H1 (cell line): ENCODE results near the gene HEATR9. TPM values are rescaled to one million over a fixed set of nuclear protein-coding genes. Genes with fewer than 3 reads are reported as not detected.

Source experiments
- CTCF ChIA-PET: fragments of 300-600 bp; sonication (Branson Sonifier 250); formaldehyde crosslinking; loops from one replicate; lab custom pipeline; 2021; ENCODE audit not compliant: partially characterized antibody; lab: Charles Lee
- POLR2A ChIA-PET: fragments of 300-600 bp; sonication (Branson Sonifier 250); formaldehyde crosslinking; loops from one replicate; lab custom pipeline; 2021; ENCODE audit warnings: inconsistent platforms; ENCODE audit not compliant: partially characterized antibody; lab: Charles Lee
- DNase-seq, 2 experiments: peaks; one replicate each; pipeline versions ENCODE4 v3.0.0 to v3.0.0-alpha.2; 2010 to 2022; ENCODE audit warnings: low spot score in 2 of 2, low read depth in 1 of 2, mixed read lengths in 1 of 2
- FAIRE-seq: peaks from 2 replicates; lab custom pipeline; 2011; peaks lifted over from hg19 to GRCh38; lab: Jason Lieb, UNC
- H2AFZ ChIP-seq: 2 replicates; pipeline ENCODE4 v1.8.1; 2012; ENCODE audit warnings: low read length, inconsistent platforms
- H2AK5ac ChIP-seq: 2 replicates; pipeline ENCODE4 v1.6.1; 2013; ENCODE audit warnings: low read depth, low read length
- H2BK120ac ChIP-seq: replicated peaks from 2 replicates; pipeline ENCODE3; 2013; ENCODE audit warnings: low read depth, low read length, inconsistent platforms
- H2BK12ac ChIP-seq: 2 replicates; pipeline ENCODE4 v1.6.1; 2013; ENCODE audit warnings: low read depth, low read length
- H2BK15ac ChIP-seq: 2 replicates; pipeline ENCODE4 v1.6.1; 2013; ENCODE audit warnings: low read length
- H2BK20ac ChIP-seq: 2 replicates; pipeline ENCODE4 v1.6.1; 2013; ENCODE audit warnings: low read length
- H2BK5ac ChIP-seq: 2 replicates; pipeline ENCODE4 v1.6.1; 2013; ENCODE audit warnings: low read depth, low read length
- H3K14ac ChIP-seq: 2 replicates; pipeline ENCODE4 v1.6.1; 2013; ENCODE audit warnings: inconsistent platforms; ENCODE audit not compliant: insufficient read length
- H3K18ac ChIP-seq: 2 replicates; pipeline ENCODE4 v1.6.1; 2013; ENCODE audit warnings: low read length; ENCODE audit errors: extremely low read depth
- H3K23ac ChIP-seq: 2 replicates; pipeline ENCODE4 v1.6.1; 2013; ENCODE audit warnings: inconsistent platforms; ENCODE audit not compliant: insufficient read length
- H3K23me2 ChIP-seq: 2 replicates; pipeline ENCODE4 v1.6.1; 2013; ENCODE audit warnings: low read depth, low read length
- H3K27ac ChIP-seq: 2 replicates; pipeline ENCODE4 v1.6.1; 2011; ENCODE audit warnings: low read depth, low read length, inconsistent platforms
- H3K27me3 ChIP-seq, 4 experiments: replicated peaks in 1 of 4; 1 replicate in 1 of 4; 2 replicates in 3 of 4; pipeline versions ENCODE4 v1.6.1 to v1.8.1; 2011 to 2013; ENCODE audit warnings: low read length in 3 of 4, mild to moderate bottlenecking in 3 of 4, inconsistent platforms in 2 of 4, mixed read lengths in 2 of 4, moderate library complexity in 1 of 4; ENCODE audit not compliant: control insufficient read depth in 3 of 4, insufficient read depth in 3 of 4; ENCODE audit errors: extremely low read depth in 1 of 4
- H3K36me3 ChIP-seq, 4 experiments: 2 replicates each; pipeline versions ENCODE4 v1.6.1 to v1.8.1; 2011 to 2013; ENCODE audit warnings: mild to moderate bottlenecking in 4 of 4, low read length in 3 of 4, moderate library complexity in 2 of 4, control low read depth in 1 of 4, inconsistent platforms in 1 of 4; ENCODE audit not compliant: insufficient read depth in 4 of 4, control insufficient read depth in 2 of 4
- H3K4ac ChIP-seq: replicated peaks from 2 replicates; pipeline ENCODE3; 2013; ENCODE audit warnings: low read length, low read depth, mixed read lengths, inconsistent platforms; ENCODE audit not compliant: insufficient read length
- H3K4me1 ChIP-seq, 4 experiments: replicated peaks in 1 of 4; 1 replicate in 1 of 4; 2 replicates in 3 of 4; pipeline versions ENCODE4 v1.6.1 to v1.8.1; 2011 to 2013; ENCODE audit warnings: low read length in 3 of 4, inconsistent platforms in 2 of 4, mixed read lengths in 1 of 4; ENCODE audit not compliant: insufficient read depth in 4 of 4, control insufficient read depth in 3 of 4
- H3K4me2 ChIP-seq, 2 experiments: 2 replicates each; pipeline versions ENCODE4 v1.6.1 to v1.8.1; 2011 to 2013; ENCODE audit warnings: low read depth in 2 of 2, low read length in 2 of 2, control low read depth in 1 of 2, inconsistent platforms in 1 of 2, mild to moderate bottlenecking in 1 of 2; ENCODE audit not compliant: insufficient read depth in 1 of 2
- H3K4me3 ChIP-seq, 4 experiments: fragments of 200-600, 300-600 bp in 1 of 4; sonication (generic), shearing (Covaris generic), sonication (Bioruptor Twin) in 1 of 4; 2 replicates each; pipeline versions ENCODE4 v1.5.1 to v1.8.1; 2011 to 2016; ENCODE audit warnings: low read length in 4 of 4, low read depth in 3 of 4, control low read depth in 2 of 4, inconsistent platforms in 2 of 4, mild to moderate bottlenecking in 2 of 4, mixed read lengths in 1 of 4, moderate library complexity in 1 of 4; ENCODE audit not compliant: insufficient read depth in 2 of 4; ENCODE audit errors: extremely low read depth in 1 of 4
- H3K56ac ChIP-seq: replicated peaks from 2 replicates; pipeline ENCODE3; 2013; ENCODE audit warnings: low read depth, mild to moderate bottlenecking, mixed read lengths, low read length, inconsistent platforms; ENCODE audit not compliant: insufficient read length
- H3K79me1 ChIP-seq: 2 replicates; pipeline ENCODE4 v1.6.1; 2013; ENCODE audit warnings: low read depth, low read length, control low read depth
- H3K79me2 ChIP-seq, 2 experiments: 2 replicates each; pipeline versions ENCODE4 v1.6.1 to v1.8.1; 2012 to 2013; ENCODE audit warnings: low read length in 2 of 2, mild to moderate bottlenecking in 2 of 2, inconsistent platforms in 1 of 2; ENCODE audit not compliant: insufficient read depth in 2 of 2, control insufficient read depth in 1 of 2
- H3K9ac ChIP-seq, 4 experiments: replicated peaks in 1 of 4; 1 replicate in 1 of 4; 2 replicates in 3 of 4; pipeline versions ENCODE4 v1.6.1 to v1.8.1; 2011 to 2013; ENCODE audit warnings: low read depth in 3 of 4, low read length in 3 of 4, control low read depth in 2 of 4, mild to moderate bottlenecking in 2 of 4, moderate library complexity in 2 of 4, inconsistent platforms in 1 of 4; ENCODE audit errors: extremely low read depth in 1 of 4
- H3K9me3 ChIP-seq, 2 experiments: 2 replicates each; pipeline versions ENCODE4 v1.6.1 to v1.8.1; 2012 to 2013; ENCODE audit warnings: mild to moderate bottlenecking in 2 of 2, moderate library complexity in 2 of 2, control low read depth in 1 of 2, inconsistent platforms in 1 of 2, low read depth in 1 of 2, low read length in 1 of 2, mixed read lengths in 1 of 2; ENCODE audit not compliant: insufficient read depth in 2 of 2
- H4K20me1 ChIP-seq, 2 experiments: replicated peaks in 1 of 2; 2 replicates each; pipeline versions ENCODE3 to v1.8.1; 2011 to 2013; ENCODE audit warnings: inconsistent platforms in 2 of 2, low read length in 2 of 2, mild to moderate bottlenecking in 1 of 2; ENCODE audit not compliant: insufficient read depth in 2 of 2, control insufficient read depth in 1 of 2
- H4K5ac ChIP-seq: 2 replicates; pipeline ENCODE4 v1.6.1; 2013; ENCODE audit warnings: low read length, low read depth, mixed read lengths, inconsistent platforms; ENCODE audit not compliant: insufficient read length
- H4K8ac ChIP-seq: 2 replicates; pipeline ENCODE4 v1.8.0; 2013; ENCODE audit warnings: mild to moderate bottlenecking, moderate library complexity, low read length, inconsistent platforms; ENCODE audit not compliant: insufficient read depth; ENCODE audit errors: extremely low read depth
- H4K91ac ChIP-seq: replicated peaks from 2 replicates; pipeline ENCODE3; 2013; ENCODE audit warnings: low read length, mixed read lengths, inconsistent platforms; ENCODE audit not compliant: insufficient read length
- BRCA1 ChIP-seq: IDR thresholded peaks from 2 replicates; pipeline ENCODE4 v1.6.1; 2012; ENCODE audit warnings: low read depth, low read length, improper control_type of control experiment
- CBX8 ChIP-seq: fragments of 300-800, 300-1000 bp; sonication (generic); IDR thresholded peaks from 2 replicates; pipeline ENCODE4 v1.7.1; 2016; ENCODE audit warnings: low read depth, low read length, borderline replicate concordance
- CHD1 ChIP-seq: IDR thresholded peaks from 2 replicates; pipeline ENCODE4 v1.6.1; 2012; ENCODE audit warnings: low read depth, low read length, improper control_type of control experiment
- CREB1 ChIP-seq: IDR thresholded peaks from 2 replicates; pipeline ENCODE4 v1.6.1; 2012; ENCODE audit warnings: inconsistent platforms
- HDAC6 ChIP-seq: IDR thresholded peaks from one replicate; pipeline ENCODE4 v1.7.1; 2012; ENCODE audit warnings: low read depth, mild to moderate bottlenecking, inconsistent platforms, low read length, moderate library complexity
- JUND ChIP-seq: IDR thresholded peaks from 2 replicates; pipeline ENCODE4 v1.6.1; 2011; ENCODE audit warnings: mild to moderate bottlenecking, improper control_type of control experiment, low read length
- POLR2A ChIP-seq, 2 experiments: IDR thresholded peaks; 1 replicate in 1 of 2; 2 replicates in 1 of 2; pipeline ENCODE4 v1.6.1; 2011; ENCODE audit warnings: low read depth in 2 of 2, low read length in 2 of 2, mild to moderate bottlenecking in 2 of 2; ENCODE audit errors: control extremely low read depth in 1 of 2
- SIX5 ChIP-seq: IDR thresholded peaks from 2 replicates; pipeline ENCODE4 v1.6.1; 2011; ENCODE audit warnings: mild to moderate bottlenecking, low read depth, low read length
- WGBS, 2 experiments: shearing (Covaris generic) in 1 of 2; methylation state at CpG; one replicate each; pipeline versions ENCODE4 v1.1.6 to v1.1.7; 2013 to 2015; ENCODE audit warnings: low lambda C conversion rate in 2 of 2, mixed read lengths in 2 of 2, inconsistent platforms in 1 of 2, low coverage in 1 of 2, missing lambda C conversion rate in 1 of 2; ENCODE audit not compliant: insufficient replicate concordance in 2 of 2, insufficient coverage in 1 of 2, insufficient read length in 1 of 2; ENCODE audit errors: extremely low coverage in 1 of 2, missing lambda C conversion rate in 1 of 2; 5-methylcytosine and 5-hydroxymethylcytosine counted together
- polyA plus RNA-seq, 7 experiments: library from polyadenylated mRNA; depleted of rRNA in 3 of 7; stranded (reverse) in 5 of 7; unstranded in 2 of 7; fragments of >200 nt in 5 of 7; fragments of 200-250 nt in 2 of 7; gene quantifications; 1 replicate in 5 of 7; 2 replicates in 1 of 7; 4 replicates in 1 of 7; pipeline versions ENCODE4 v1.2.1 to v1.2.3, GENCODE V29; 2011 to 2013; ENCODE audit warnings: missing spikeins in 2 of 7, mixed read lengths in 2 of 7
- total RNA-seq: library from RNA; stranded (reverse); fragmentation: NEBNext Ultra II Directional; extraction: Animal tissue kit (Norgen Biotek cat#: 25700); gene quantifications from 2 replicates; pipeline ENCODE4 v1.2.1, GENCODE V29; 2021
- TF ChIP-seq, protein P1 (sequence below), 3 experiments: IDR thresholded peaks; 1 replicate in 2 of 3; 2 replicates in 1 of 3; pipeline versions ENCODE4 v1.5.1 to v1.6.1; 2011; ENCODE audit warnings: low read length in 3 of 3, mild to moderate bottlenecking in 3 of 3, inconsistent platforms in 2 of 3, low read depth in 1 of 3, moderate library complexity in 1 of 3; ENCODE audit not compliant: insufficient read depth in 1 of 3; ENCODE audit errors: control extremely low read depth in 1 of 3

The HEATR9 gene
- total and polyA plus RNA-seq, 2 of the 8 experiments (the other 6 are each of a cell fraction or from before 2014, with no cell fraction given): not detected

DNA sequence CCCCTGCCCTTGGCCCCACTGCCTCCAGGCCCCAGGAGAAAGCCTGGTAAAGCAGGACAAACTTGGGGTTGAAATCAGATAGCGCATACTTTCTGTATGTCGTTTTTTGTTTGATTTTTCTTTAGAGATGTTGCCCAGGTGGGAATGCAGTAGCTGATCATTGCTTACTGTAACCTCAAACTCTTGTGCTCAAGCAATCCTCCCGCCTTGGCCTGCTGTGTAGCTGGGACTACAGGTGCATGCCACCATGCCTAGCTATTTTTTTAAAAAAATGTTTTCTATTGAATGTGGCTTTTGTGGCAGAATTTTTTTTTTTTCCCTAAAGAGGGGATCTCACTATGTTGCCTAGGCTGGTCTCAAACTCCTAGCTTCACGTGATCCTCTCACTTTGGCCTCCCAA, 22.6 kb upstream of the HEATR9 start:
- CTCF ChIA-PET: interaction anchor here (0.6 kb wide), 1 partner anchor 10 kb away, joined by 3 read pairs; no protein-coding TSS in a partner anchor
- Histone ChIP-seq H3K27ac (no peak overlapping the region), H3K23ac (no peak overlapping the region), H3K4me3 (no peak overlapping the region), H4K8ac (no peak overlapping the region), H2AFZ (no peak overlapping the region), H3K56ac (no peak overlapping the region), H3K4me2 (no peak overlapping the region), H3K4me1 (peaks cover 0 to 8% (median 3%) of the 10 kb centered on the region in 4 experiments; a peak in 5 of 7 replicates), H2BK15ac (no peak overlapping the region), H4K5ac (no peak overlapping the region), H3K9ac (no peak overlapping the region), H2BK12ac (no peak overlapping the region), H2AK5ac (no peak overlapping the region), H3K4ac (no peak overlapping the region), H2BK5ac (no peak overlapping the region), H3K14ac (no peak overlapping the region), H3K18ac (no peak overlapping the region), H3K79me2 (no peaks in the 10 kb centered on the region), H4K20me1 (no peaks in the 10 kb centered on the region), H3K23me2 (no peaks in the 10 kb centered on the region), H3K79me1 (no peaks in the 10 kb centered on the region), H3K9me3 (no peaks in the 10 kb centered on the region), H4K91ac (no peak overlapping the region), H2BK120ac (no peak overlapping the region), H3K36me3 (no peaks in the 10 kb centered on the region), H2BK20ac (no peak overlapping the region), H3K27me3 (no peaks in the 10 kb centered on the region)
- DNase-seq (no peak), FAIRE-seq (no peak)
- no peak for TF ChIP-seq CBX8
- TF ChIP-seq CREB1: no peak
- TF ChIP-seq SIX5: no peak
- no peak for TF ChIP-seq JUND
- TF ChIP-seq CHD1: no peak
- no peak for TF ChIP-seq POLR2A (IDR thresholded peaks at IDR 0.05; ENCODE audit: control extremely low read depth in 1 of 2, low read depth in 2 of 2, low read length in 2 of 2)
- no peak for TF ChIP-seq BRCA1
- no peak for TF ChIP-seq HDAC6
- TF ChIP-seq, protein P1, sequence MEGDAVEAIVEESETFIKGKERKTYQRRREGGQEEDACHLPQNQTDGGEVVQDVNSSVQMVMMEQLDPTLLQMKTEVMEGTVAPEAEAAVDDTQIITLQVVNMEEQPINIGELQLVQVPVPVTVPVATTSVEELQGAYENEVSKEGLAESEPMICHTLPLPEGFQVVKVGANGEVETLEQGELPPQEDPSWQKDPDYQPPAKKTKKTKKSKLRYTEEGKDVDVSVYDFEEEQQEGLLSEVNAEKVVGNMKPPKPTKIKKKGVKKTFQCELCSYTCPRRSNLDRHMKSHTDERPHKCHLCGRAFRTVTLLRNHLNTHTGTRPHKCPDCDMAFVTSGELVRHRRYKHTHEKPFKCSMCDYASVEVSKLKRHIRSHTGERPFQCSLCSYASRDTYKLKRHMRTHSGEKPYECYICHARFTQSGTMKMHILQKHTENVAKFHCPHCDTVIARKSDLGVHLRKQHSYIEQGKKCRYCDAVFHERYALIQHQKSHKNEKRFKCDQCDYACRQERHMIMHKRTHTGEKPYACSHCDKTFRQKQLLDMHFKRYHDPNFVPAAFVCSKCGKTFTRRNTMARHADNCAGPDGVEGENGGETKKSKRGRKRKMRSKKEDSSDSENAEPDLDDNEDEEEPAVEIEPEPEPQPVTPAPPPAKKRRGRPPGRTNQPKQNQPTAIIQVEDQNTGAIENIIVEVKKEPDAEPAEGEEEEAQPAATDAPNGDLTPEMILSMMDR (IDR thresholded peaks at IDR 0.05; ENCODE audit: control extremely low read depth in 1 of 3, insufficient read depth in 1 of 3, low read depth in 1 of 3, low read length in 3 of 3): no peak
- POLR2A ChIA-PET: interaction anchor here (0.6 to 0.7 kb wide), 2 partner anchors 81 to 86 kb away, joined by 3 read pairs; no protein-coding TSS in a partner anchor
- WGBS, 2 experiments: 85% methylated on average over 4 of the region's 4 CpGs; no CpG with 5 or more reads in 1 of the 2 experiments
